HCT116 (cell line): ENCODE data around the gene TLE6. TPM values are rescaled to one million over a fixed set of nuclear protein-coding genes. Genes with fewer than 3 reads are reported as not detected.

Source experiments
- ATAC-seq: fragments of 200-7000 bp; cut with Tn5 transposase; 2 replicates; pipeline ENCODE4 v1.9.1; 2020; ENCODE audit warnings: mild to moderate bottlenecking, moderate library complexity
- BruUV-seq: library from RNA; stranded (reverse); fragments of 400-500 nt; replicated peaks from 2 replicates; lab custom pipeline; 2021; lab: Mats Ljungman, UMichigan
- CTCF ChIA-PET: fragments of 300-600 bp; sonication (Branson Sonifier 250); formaldehyde crosslinking; loops from one replicate; lab custom pipeline; 2021; ENCODE audit warnings: antibody characterized with exemption; lab: Charles Lee
- POLR2A ChIA-PET: fragments of 300-600, 350-600 bp; sonication (Branson Sonifier 250); formaldehyde crosslinking; loops from one replicate; lab custom pipeline; 2021; ENCODE audit warnings: antibody characterized with exemption; lab: Charles Lee
- RAD21 ChIA-PET, 2 experiments: fragments of 300-600 bp; sonication (Branson Sonifier 250); formaldehyde crosslinking; loops; one replicate each; lab custom pipeline; 2023; ENCODE audit warnings: low total read pairs in 2 of 2; ENCODE audit not compliant: uncharacterized antibody in 2 of 2, unreplicated experiment in 2 of 2, low non-redundant PET in 1 of 2; lab: Charles Lee
- DNase-seq: peaks from one replicate; pipeline ENCODE4 v3.0.0-alpha.2; 2010; ENCODE audit warnings: low read depth, low spot score
- H2AFZ ChIP-seq: fragments of 200-600 bp; shearing (Covaris generic), sonication (generic); 2 replicates; pipeline ENCODE4 v1.6.1; 2017; ENCODE audit warnings: low read depth, mixed run types, mixed read lengths, antibody characterized with exemption, low read length; ENCODE audit not compliant: poor library complexity, severe bottlenecking
- H3K27ac ChIP-seq: 2 replicates; pipeline ENCODE4 v1.5.1; 2012; ENCODE audit warnings: low read depth, low read length
- H3K27me3 ChIP-seq: fragments of 200-600 bp; sonication (generic); 2 replicates; pipeline ENCODE4 v1.6.1; 2016; ENCODE audit warnings: mixed run types, low read length, mixed read lengths; ENCODE audit not compliant: insufficient read depth
- H3K36me3 ChIP-seq, 2 experiments: fragments of 200-500 bp in 1 of 2; fragments of 200-600 bp in 1 of 2; sonication (Bioruptor generic) in 1 of 2; sonication (generic) in 1 of 2; 2 replicates each; pipeline versions ENCODE4 v1.5.1 to v1.6.1; 2014 to 2016; ENCODE audit warnings: low read length in 2 of 2, inconsistent platforms in 1 of 2, mixed read lengths in 1 of 2, mixed run types in 1 of 2; ENCODE audit not compliant: insufficient read depth in 2 of 2, control insufficient read depth in 1 of 2
- H3K4me1 ChIP-seq, 2 experiments: fragments of 200-600 bp in 1 of 2; sonication (generic) in 1 of 2; 2 replicates each; pipeline versions ENCODE4 v1.5.1 to v1.6.1; 2012 to 2017; ENCODE audit warnings: low read length in 2 of 2, inconsistent platforms in 1 of 2, mild to moderate bottlenecking in 1 of 2, mixed read lengths in 1 of 2, mixed run types in 1 of 2, moderate library complexity in 1 of 2; ENCODE audit not compliant: insufficient read depth in 2 of 2, control insufficient read depth in 1 of 2
- H3K4me2 ChIP-seq: fragments of 200-600 bp; sonication (generic); 2 replicates; pipeline ENCODE4 v1.6.1; 2017; ENCODE audit warnings: mixed run types, low read length, mixed read lengths
- H3K4me3 ChIP-seq, 2 experiments: fragments of 200-600 bp in 1 of 2; sonication (generic) in 1 of 2; replicated peaks in 1 of 2; 2 replicates each; pipeline ENCODE4 v1.5.1; 2011 to 2016; ENCODE audit warnings: low read length in 2 of 2, control low read depth in 1 of 2, low read depth in 1 of 2, mild to moderate bottlenecking in 1 of 2, mixed read lengths in 1 of 2, mixed run types in 1 of 2
- H3K79me2 ChIP-seq: fragments of 200-600 bp; sonication (generic); 2 replicates; pipeline ENCODE4 v1.6.1; 2017; ENCODE audit warnings: mild to moderate bottlenecking, mixed run types, low read length, moderate library complexity, mixed read lengths; ENCODE audit not compliant: insufficient read depth
- H3K9ac ChIP-seq: fragments of 200-600 bp; sonication (generic); 2 replicates; pipeline ENCODE4 v1.6.1; 2016; ENCODE audit warnings: low read length, mixed read lengths
- H3K9me2 ChIP-seq: fragments of 200-600 bp; sonication (generic), shearing (Covaris generic); 2 replicates; pipeline ENCODE4 v1.6.1; 2017; ENCODE audit warnings: mixed run types, mild to moderate bottlenecking, moderate library complexity; ENCODE audit not compliant: insufficient read depth
- H3K9me3 ChIP-seq, 2 experiments: fragments of 200-500 bp in 1 of 2; fragments of 200-600 bp in 1 of 2; sonication (Bioruptor generic) in 1 of 2; sonication (generic) in 1 of 2; 2 replicates each; pipeline ENCODE4 v1.6.1; 2014 to 2017; ENCODE audit warnings: low read length in 2 of 2, mixed read lengths in 2 of 2, inconsistent platforms in 1 of 2, low read depth in 1 of 2, mild to moderate bottlenecking in 1 of 2, mixed run types in 1 of 2, moderate library complexity in 1 of 2; ENCODE audit not compliant: control insufficient read depth in 1 of 2, insufficient read depth in 1 of 2
- H4K20me1 ChIP-seq: fragments of 200-600 bp; sonication (generic), shearing (Covaris generic); 2 replicates; pipeline ENCODE4 v1.6.1; 2017; ENCODE audit warnings: mixed run types, mild to moderate bottlenecking, moderate library complexity; ENCODE audit not compliant: insufficient read depth
- ATF3 ChIP-seq: IDR thresholded peaks from 2 replicates; pipeline ENCODE4 v1.6.1; 2012
- CBX3 ChIP-seq: IDR thresholded peaks from 2 replicates; pipeline ENCODE4 v1.6.1; 2012; ENCODE audit warnings: low read depth
- CEBPB ChIP-seq: IDR thresholded peaks from 2 replicates; pipeline ENCODE4 v1.6.1; 2012; ENCODE audit warnings: low read depth
- EGR1 ChIP-seq: IDR thresholded peaks from 2 replicates; pipeline ENCODE4 v1.6.1; 2012; ENCODE audit warnings: low read depth
- ELF1 ChIP-seq: IDR thresholded peaks from 2 replicates; pipeline ENCODE4 v1.6.1; 2012; ENCODE audit warnings: low read depth, borderline replicate concordance
- EZH2 ChIP-seq: fragments of 200-600 bp; sonication (generic); IDR thresholded peaks from 2 replicates; pipeline ENCODE4 v1.6.1; 2017; ENCODE audit warnings: antibody characterized with exemption, mixed run types
- EZH2phosphoT487 ChIP-seq: fragments of 200-600 bp; IDR thresholded peaks from 2 replicates; pipeline ENCODE4 v1.6.1; 2018; ENCODE audit warnings: antibody characterized with exemption, borderline replicate concordance
- FOSL1 ChIP-seq: IDR thresholded peaks from 2 replicates; pipeline ENCODE4 v1.6.1; 2012; ENCODE audit warnings: low read depth
- JUND ChIP-seq: IDR thresholded peaks from 2 replicates; pipeline ENCODE4 v1.6.1; 2012
- MAX ChIP-seq: IDR thresholded peaks from 2 replicates; pipeline ENCODE4 v1.6.1; 2012
- POLR2A ChIP-seq: IDR thresholded peaks from 2 replicates; pipeline ENCODE4 v1.7.0; 2011; ENCODE audit warnings: borderline replicate concordance; ENCODE audit not compliant: insufficient read depth, insufficient read length; ENCODE audit errors: extremely low read depth
- POLR2AphosphoS5 ChIP-seq: IDR thresholded peaks from 2 replicates; pipeline ENCODE4 v1.6.1; 2011; ENCODE audit warnings: mild to moderate bottlenecking, low read depth, low read length, moderate library complexity
- RAD21 ChIP-seq: IDR thresholded peaks from 2 replicates; pipeline ENCODE4 v1.6.1; 2012; ENCODE audit warnings: low read depth, mild to moderate bottlenecking
- SP1 ChIP-seq: IDR thresholded peaks from 2 replicates; pipeline ENCODE4 v1.6.1; 2012; ENCODE audit warnings: low read depth
- TCF7L2 ChIP-seq: IDR thresholded peaks from 2 replicates; pipeline ENCODE4 v1.7.0; 2011; ENCODE audit warnings: borderline replicate concordance, inconsistent platforms; ENCODE audit not compliant: insufficient read depth, insufficient read length; ENCODE audit errors: extremely low read depth
- YY1 ChIP-seq: IDR thresholded peaks from 2 replicates; pipeline ENCODE4 v1.6.1; 2011; ENCODE audit warnings: low read length, low read depth, moderate library complexity, mild to moderate bottlenecking; ENCODE audit not compliant: insufficient replicate concordance; ENCODE audit errors: extremely low read depth
- ZFX ChIP-seq: fragments of 450-650 bp; IDR thresholded peaks from 2 replicates; pipeline ENCODE4 v1.6.1; 2017
- intact Hi-C: fragments of 100-400 bp; cut with micrococcal nuclease; formaldehyde crosslinking; loops from 2 replicates; pipeline ENCODE4 v1.10.0; 2022
- total RNA-seq: library from RNA; stranded (reverse); gene quantifications from one replicate; pipeline ENCODE4 v1.2.1, GENCODE V29; 2021; ENCODE audit not compliant: unreplicated experiment
- TF ChIP-seq, protein P1 (sequence below): IDR thresholded peaks from 2 replicates; pipeline ENCODE4 v1.6.1; 2012; ENCODE audit warnings: low read depth

The TLE6 gene
- total RNA-seq, 1 experiment from 2014 or later, result 10.9 TPM

DNA sequence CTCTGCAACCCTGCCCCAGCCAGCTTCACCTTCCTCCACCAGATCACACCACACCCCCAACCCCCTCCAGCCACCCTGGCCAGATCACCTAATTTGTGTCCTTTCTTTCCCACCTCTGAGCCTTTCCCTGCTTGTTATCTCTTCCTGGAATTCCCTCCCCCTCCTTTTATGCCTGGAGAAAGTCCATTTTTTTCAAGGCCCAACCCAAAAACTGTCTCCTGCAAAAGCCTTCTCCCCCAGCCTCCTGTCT is 57.0 kb downstream of the TLE6 start:
- Histone ChIP-seq H2AFZ (no peak overlapping the region), H3K4me2 (peak overlapping the region; percentile 98), H3K4me1 (peaks cover 26 to 62% of the 10 kb centered on the region in 2 experiments), H3K9me3 (no peaks in the 10 kb centered on the region), H3K4me3 (peak overlapping the region in 1 of 2 experiments; percentile 70; a peak in 1 of 4 replicates), H3K27me3 (no peaks in the 10 kb centered on the region; the same call in 1 of the 2 replicates), H3K27ac (no peak overlapping the region), H3K36me3 (no peaks in the 10 kb centered on the region), H3K9ac (0 out of 2 replicates have a peak overlapping the region, but pooled peaks have one; percentile 75), H4K20me1 (no peaks in the 10 kb centered on the region), H3K9me2 (no peaks in the 10 kb centered on the region), H3K79me2 (no peaks in the 10 kb centered on the region)
- ChIA-PET RAD21 (no interaction called here), POLR2A (no interaction called here), CTCF (no interaction called here)
- no peak for DNase-seq
- intact Hi-C loops, result no loop called here
- no TSS peak for BruUV-seq
- ATAC-seq, result no peak
- TF ChIP-seq POLR2AphosphoS5 (no peak), MAX (no peak), CEBPB (no peak), FOSL1 (no peak), EGR1 (no peak), JUND (no peak), YY1 (no peak), POLR2A (no peak), ELF1 (no peak), RAD21 (no peak), TCF7L2 (no peak), ZFX (no peak), EZH2phosphoT487 (no peak), CBX3 (no peak), EZH2 (no peak), ATF3 (no peak), SP1 (no peak)
- TF ChIP-seq, protein P1, sequence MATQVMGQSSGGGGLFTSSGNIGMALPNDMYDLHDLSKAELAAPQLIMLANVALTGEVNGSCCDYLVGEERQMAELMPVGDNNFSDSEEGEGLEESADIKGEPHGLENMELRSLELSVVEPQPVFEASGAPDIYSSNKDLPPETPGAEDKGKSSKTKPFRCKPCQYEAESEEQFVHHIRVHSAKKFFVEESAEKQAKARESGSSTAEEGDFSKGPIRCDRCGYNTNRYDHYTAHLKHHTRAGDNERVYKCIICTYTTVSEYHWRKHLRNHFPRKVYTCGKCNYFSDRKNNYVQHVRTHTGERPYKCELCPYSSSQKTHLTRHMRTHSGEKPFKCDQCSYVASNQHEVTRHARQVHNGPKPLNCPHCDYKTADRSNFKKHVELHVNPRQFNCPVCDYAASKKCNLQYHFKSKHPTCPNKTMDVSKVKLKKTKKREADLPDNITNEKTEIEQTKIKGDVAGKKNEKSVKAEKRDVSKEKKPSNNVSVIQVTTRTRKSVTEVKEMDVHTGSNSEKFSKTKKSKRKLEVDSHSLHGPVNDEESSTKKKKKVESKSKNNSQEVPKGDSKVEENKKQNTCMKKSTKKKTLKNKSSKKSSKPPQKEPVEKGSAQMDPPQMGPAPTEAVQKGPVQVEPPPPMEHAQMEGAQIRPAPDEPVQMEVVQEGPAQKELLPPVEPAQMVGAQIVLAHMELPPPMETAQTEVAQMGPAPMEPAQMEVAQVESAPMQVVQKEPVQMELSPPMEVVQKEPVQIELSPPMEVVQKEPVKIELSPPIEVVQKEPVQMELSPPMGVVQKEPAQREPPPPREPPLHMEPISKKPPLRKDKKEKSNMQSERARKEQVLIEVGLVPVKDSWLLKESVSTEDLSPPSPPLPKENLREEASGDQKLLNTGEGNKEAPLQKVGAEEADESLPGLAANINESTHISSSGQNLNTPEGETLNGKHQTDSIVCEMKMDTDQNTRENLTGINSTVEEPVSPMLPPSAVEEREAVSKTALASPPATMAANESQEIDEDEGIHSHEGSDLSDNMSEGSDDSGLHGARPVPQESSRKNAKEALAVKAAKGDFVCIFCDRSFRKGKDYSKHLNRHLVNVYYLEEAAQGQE, result no peak
